Fibroblast of lung (primary cell): ENCODE results near the gene ARHGDIA. TPM values are rescaled to one million over a fixed set of nuclear protein-coding genes. Genes with fewer than 3 reads are reported as not detected.

Experiments
- DNase-seq, 2 donors: peaks; one replicate each; pipeline versions ENCODE4 v3.0.0 to v3.0.0-alpha.2; 2010; ENCODE audit warnings: low read depth in 2 of 2
- H2AFZ ChIP-seq: 2 replicates; pipeline ENCODE4 v1.5.1; 2012; ENCODE audit warnings: low read length, control low read depth, inconsistent platforms
- H3K27ac ChIP-seq: 2 replicates; pipeline ENCODE4 v1.5.1; 2011; ENCODE audit warnings: low read length, control low read depth; ENCODE audit not compliant: insufficient read depth
- H3K27me3 ChIP-seq: 2 replicates; pipeline ENCODE4 v1.5.1; 2011; ENCODE audit warnings: mild to moderate bottlenecking, low read length; ENCODE audit not compliant: control insufficient read depth, insufficient read depth
- H3K36me3 ChIP-seq: 2 replicates; pipeline ENCODE4 v1.5.1; 2011; ENCODE audit warnings: low read length; ENCODE audit not compliant: control insufficient read depth, insufficient read depth
- H3K4me1 ChIP-seq: 2 replicates; pipeline ENCODE4 v1.5.1; 2011; ENCODE audit warnings: low read length; ENCODE audit not compliant: control insufficient read depth, insufficient read depth; ENCODE audit errors: extremely low read depth
- H3K4me2 ChIP-seq: 2 replicates; pipeline ENCODE4 v1.5.1; 2011; ENCODE audit warnings: low read length, control low read depth; ENCODE audit not compliant: insufficient read depth; ENCODE audit errors: extremely low read depth
- H3K4me3 ChIP-seq, 4 experiments: fragments of 200-600 bp in 1 of 4; sonication (generic) in 1 of 4; replicated peaks in 1 of 4; 2 replicates each; pipeline ENCODE4 v1.5.1; 2011 to 2016; ENCODE audit warnings: low read length in 4 of 4, low read depth in 3 of 4, mild to moderate bottlenecking in 3 of 4, control low read depth in 2 of 4, inconsistent platforms in 1 of 4, mixed read lengths in 1 of 4; ENCODE audit not compliant: insufficient read depth in 1 of 4; ENCODE audit errors: control extremely low read depth in 1 of 4
- H3K79me2 ChIP-seq: 2 replicates; pipeline ENCODE4 v1.5.1; 2012; ENCODE audit warnings: mild to moderate bottlenecking, low read length, inconsistent platforms; ENCODE audit not compliant: control insufficient read depth, insufficient read depth
- H3K9ac ChIP-seq: 2 replicates; pipeline ENCODE4 v1.5.1; 2011; ENCODE audit warnings: mild to moderate bottlenecking, low read length, control low read depth; ENCODE audit not compliant: insufficient read depth
- H3K9me3 ChIP-seq: 2 replicates; pipeline ENCODE4 v1.5.1; 2012; ENCODE audit warnings: low read depth, low read length; ENCODE audit not compliant: control insufficient read depth, insufficient read depth
- H4K20me1 ChIP-seq: 2 replicates; pipeline ENCODE4 v1.5.1; 2011; ENCODE audit warnings: low read length; ENCODE audit not compliant: control insufficient read depth, insufficient read depth; ENCODE audit errors: extremely low read depth
- EZH2 ChIP-seq: IDR thresholded peaks from 2 replicates; pipeline ENCODE4 v1.5.1; 2012; ENCODE audit warnings: low read length, control low read depth, mild to moderate bottlenecking; ENCODE audit errors: missing control alignments
- polyA plus RNA-seq, 2 donors: library from polyadenylated mRNA; depleted of rRNA in 1 of 2; stranded (reverse) in 1 of 2; unstranded in 1 of 2; fragments of >200 nt; gene quantifications; 2 replicates each; pipeline ENCODE4 v1.2.1, GENCODE V29; 2011 to 2012; ENCODE audit warnings: missing spikeins in 1 of 2
- total RNA-seq: library from RNA; depleted of rRNA; stranded (reverse); fragments of >200 nt; gene quantifications from 2 replicates; pipeline ENCODE4 v1.2.1, GENCODE V29; 2014
- TF ChIP-seq, protein P1 (sequence below), 2 donors: IDR thresholded peaks in 1 of 2; conservative IDR thresholded peaks in 1 of 2; 1 replicate in 1 of 2; 2 replicates in 1 of 2; pipeline ENCODE4 v1.5.1; 2011 to 2012; ENCODE audit warnings: low read length in 2 of 2, control low read depth in 1 of 2, inconsistent platforms in 1 of 2, low read depth in 1 of 2, mild to moderate bottlenecking in 1 of 2

Gene ARHGDIA
- total and polyA plus RNA-seq, 2 donors (not counting 1 experiment from before 2014, with no cell fraction given) = 95.0 to 164 TPM

DNA sequence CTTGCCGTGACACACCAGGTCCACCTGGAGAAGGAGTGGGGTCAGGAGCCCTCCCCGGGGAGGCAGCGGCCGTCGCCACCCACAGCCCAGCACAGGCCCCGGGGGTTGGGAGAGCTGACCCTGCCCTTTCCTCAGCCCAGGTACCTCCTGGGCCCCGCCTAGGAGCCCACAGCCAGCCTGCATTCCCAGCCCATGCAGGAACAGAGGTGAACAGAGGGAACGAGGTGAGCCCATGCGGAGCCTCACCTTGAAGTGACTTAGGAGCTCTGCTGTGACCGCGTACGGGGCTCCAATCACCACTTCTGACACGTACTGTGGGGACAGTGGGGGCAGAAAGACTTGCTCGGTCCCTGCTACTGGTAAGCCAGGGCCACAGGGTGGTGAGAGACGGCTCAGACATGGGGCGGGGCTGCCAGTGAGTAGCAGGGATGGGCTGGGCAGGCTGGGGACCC lies 34.3 kb upstream of the ARHGDIA start:
- H3K79me2 ChIP-seq = peaks cover 4% of the 10 kb centered on the region
- no peak overlapping the region for H3K27ac ChIP-seq
- H3K27me3 ChIP-seq = no peaks in the 10 kb centered on the region
- H3K4me2 ChIP-seq = no peak overlapping the region
- H4K20me1 ChIP-seq = no peaks in the 10 kb centered on the region
- H3K9ac ChIP-seq = no peak overlapping the region
- no peak overlapping the region for H3K4me3 ChIP-seq
- H3K36me3 ChIP-seq = peaks cover 26% of the 10 kb centered on the region
- H3K4me1 ChIP-seq = peaks cover 5% of the 10 kb centered on the region
- no peak for DNase-seq
- H2AFZ ChIP-seq = no peak overlapping the region
- no peaks in the 10 kb centered on the region for H3K9me3 ChIP-seq
- no peak for TF ChIP-seq EZH2
- TF ChIP-seq, protein P1, sequence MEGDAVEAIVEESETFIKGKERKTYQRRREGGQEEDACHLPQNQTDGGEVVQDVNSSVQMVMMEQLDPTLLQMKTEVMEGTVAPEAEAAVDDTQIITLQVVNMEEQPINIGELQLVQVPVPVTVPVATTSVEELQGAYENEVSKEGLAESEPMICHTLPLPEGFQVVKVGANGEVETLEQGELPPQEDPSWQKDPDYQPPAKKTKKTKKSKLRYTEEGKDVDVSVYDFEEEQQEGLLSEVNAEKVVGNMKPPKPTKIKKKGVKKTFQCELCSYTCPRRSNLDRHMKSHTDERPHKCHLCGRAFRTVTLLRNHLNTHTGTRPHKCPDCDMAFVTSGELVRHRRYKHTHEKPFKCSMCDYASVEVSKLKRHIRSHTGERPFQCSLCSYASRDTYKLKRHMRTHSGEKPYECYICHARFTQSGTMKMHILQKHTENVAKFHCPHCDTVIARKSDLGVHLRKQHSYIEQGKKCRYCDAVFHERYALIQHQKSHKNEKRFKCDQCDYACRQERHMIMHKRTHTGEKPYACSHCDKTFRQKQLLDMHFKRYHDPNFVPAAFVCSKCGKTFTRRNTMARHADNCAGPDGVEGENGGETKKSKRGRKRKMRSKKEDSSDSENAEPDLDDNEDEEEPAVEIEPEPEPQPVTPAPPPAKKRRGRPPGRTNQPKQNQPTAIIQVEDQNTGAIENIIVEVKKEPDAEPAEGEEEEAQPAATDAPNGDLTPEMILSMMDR (conservative IDR thresholded peaks at IDR 0.05 in 1 of 2, IDR thresholded peaks at IDR 0.05 in 1 of 2; ENCODE audit: low read depth in 1 of 2, low read length in 2 of 2) = no peak

DNA sequence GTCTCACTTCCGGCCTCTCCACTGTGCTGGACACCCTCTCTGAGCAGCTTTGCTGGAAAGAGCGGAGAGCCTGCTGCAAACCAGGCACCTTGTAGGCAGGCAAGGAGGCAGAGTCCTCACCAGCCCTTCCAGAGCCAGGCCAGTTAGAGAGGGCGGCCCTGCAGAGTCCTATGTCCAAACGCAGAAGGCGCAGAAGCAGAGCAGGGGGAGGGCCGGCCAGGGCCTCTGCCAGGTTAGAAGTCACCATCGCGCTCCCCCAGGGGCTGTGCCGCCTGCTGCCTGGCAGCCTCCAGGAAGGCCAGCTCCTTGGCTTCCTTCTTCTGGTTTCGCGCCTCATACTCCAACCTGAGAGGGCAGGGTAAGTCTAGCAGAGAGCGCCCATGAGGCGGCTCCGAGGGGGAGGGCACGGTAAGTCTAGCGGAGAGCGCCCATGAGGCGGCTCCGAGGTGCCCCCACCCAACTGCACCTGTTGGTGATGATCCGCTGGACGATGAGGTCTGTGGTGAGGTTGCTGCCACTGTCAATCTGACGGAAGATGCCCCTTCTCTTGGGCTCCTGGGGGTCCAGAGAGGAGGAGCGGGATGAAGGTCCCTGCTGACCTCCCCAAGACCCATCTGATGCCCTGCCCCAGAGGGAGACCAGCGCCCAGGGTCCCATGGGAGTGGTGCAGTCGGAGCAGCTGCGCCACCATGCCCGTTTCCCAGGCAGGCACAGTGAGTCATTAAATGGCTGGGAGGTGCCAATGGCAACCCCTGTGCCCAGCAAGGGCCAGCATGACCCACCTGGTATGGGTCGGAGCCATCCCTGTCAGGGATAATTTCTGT lies 33.7 kb upstream of the ARHGDIA start:
- H3K9ac ChIP-seq = no peak overlapping the region
- H3K27me3 ChIP-seq = no peaks in the 10 kb centered on the region
- H3K36me3 ChIP-seq = peaks cover 27% of the 10 kb centered on the region
- H3K4me3 ChIP-seq = no peak overlapping the region
- H3K79me2 ChIP-seq = no peaks in the 10 kb centered on the region
- no peak for DNase-seq
- no peak overlapping the region for H3K4me2 ChIP-seq
- TF ChIP-seq, protein P1 (conservative IDR thresholded peaks at IDR 0.05 in 1 of 2, IDR thresholded peaks at IDR 0.05 in 1 of 2; ENCODE audit: low read depth in 1 of 2, low read length in 2 of 2) = no peak
- no peak for TF ChIP-seq EZH2
- no peaks in the 10 kb centered on the region for H3K9me3 ChIP-seq
- no peak overlapping the region for H2AFZ ChIP-seq
- H3K4me1 ChIP-seq = peaks cover under 1% of the 10 kb centered on the region
- H4K20me1 ChIP-seq = no peaks in the 10 kb centered on the region
- no peak overlapping the region for H3K27ac ChIP-seq

DNA sequence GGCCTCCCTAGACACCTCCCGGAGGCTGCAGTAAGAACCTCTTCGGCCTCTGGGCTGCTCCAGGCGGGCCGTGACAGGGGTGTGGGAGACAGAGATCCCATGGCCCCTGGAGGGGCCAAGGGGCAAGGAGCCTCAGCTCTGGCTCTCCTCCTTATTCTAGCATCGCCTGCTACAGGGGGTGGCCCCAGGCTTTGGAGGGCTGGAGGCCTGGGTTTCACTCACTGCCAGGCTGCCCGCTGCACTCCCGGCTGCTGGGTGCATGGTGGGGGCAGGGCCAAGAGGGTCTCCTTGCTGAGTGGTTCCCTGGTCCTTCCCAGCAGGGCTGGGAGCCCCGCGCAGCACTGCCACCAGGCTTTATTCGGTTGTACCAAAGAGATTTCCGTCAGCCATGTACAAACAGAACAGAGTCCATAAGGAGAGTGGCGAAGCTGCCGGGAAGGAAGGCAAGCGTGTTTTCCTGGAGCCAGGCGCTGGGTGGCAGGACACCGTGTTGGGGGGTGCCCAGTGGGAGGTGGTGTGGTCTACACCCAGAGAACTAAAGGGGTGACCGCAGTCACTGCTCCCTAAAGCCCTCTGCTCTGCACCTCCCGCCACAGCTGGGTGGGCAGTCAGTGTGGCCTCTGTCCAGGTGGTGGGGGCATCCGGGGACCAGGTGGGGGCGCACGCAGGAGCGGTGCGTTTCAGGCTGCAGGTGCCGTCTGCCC lies 32.9 kb upstream of the ARHGDIA start:
- Histone ChIP-seq H3K79me2 (no peaks in the 10 kb centered on the region), H2AFZ (no peak overlapping the region), H3K4me3 (no peak overlapping the region), H3K36me3 (peaks cover 29% of the 10 kb centered on the region), H3K9me3 (no peaks in the 10 kb centered on the region), H3K4me1 (no peaks in the 10 kb centered on the region), H3K4me2 (no peak overlapping the region), H3K27ac (no peak overlapping the region), H3K27me3 (no peaks in the 10 kb centered on the region), H3K9ac (no peak overlapping the region), H4K20me1 (no peaks in the 10 kb centered on the region)
- DNase-seq = no peak
- TF ChIP-seq, protein P1 (conservative IDR thresholded peaks at IDR 0.05 in 1 of 2, IDR thresholded peaks at IDR 0.05 in 1 of 2; ENCODE audit: low read depth in 1 of 2, low read length in 2 of 2) = no peak
- no peak for TF ChIP-seq EZH2
